ENCODE results near the gene HES5. TPM values are rescaled to one million over a fixed set of nuclear protein-coding genes. Genes with fewer than 3 reads are reported as not detected.

HES5 gene
- total RNA-seq, 1 experiment from 2014 or later = not detected

- H4K5ac ChIP-seq (ENCODE audit: insufficient read length, low read depth, low read length) = no peak overlapping the region
- no peak overlapping the region for H2BK120ac ChIP-seq (ENCODE audit: low read depth, low read length, poor library complexity, severe bottlenecking)
- H3T11ph ChIP-seq (ENCODE audit: low read length) = no peak overlapping the region
- DNase-seq = no peak
- no peak overlapping the region for H2BK12ac ChIP-seq (ENCODE audit: insufficient read length, low read depth, low read length)
- no peak overlapping the region for H3K4me3 Mint-ChIP-seq
- H2BK20ac ChIP-seq (ENCODE audit: low read depth, low read length, poor library complexity, severe bottlenecking) = no peak overlapping the region
- H3K23ac ChIP-seq (ENCODE audit: insufficient read length, low read depth, low read length) = no peak overlapping the region
- no peak overlapping the region for H2BK15ac ChIP-seq (ENCODE audit: low read depth, low read length)
- WGBS (ENCODE audit: extremely low coverage, insufficient read length, low lambda C conversion rate) = no CpG with 5 or more reads among the region's 26 CpGs
- no peak overlapping the region for H2BK5ac ChIP-seq (ENCODE audit: insufficient read length, low read length)
- no peak overlapping the region for H3K4me2 ChIP-seq (ENCODE audit: insufficient read depth, insufficient read length, low read length)
- H3K56ac ChIP-seq (ENCODE audit: insufficient read length, low read depth, low read length) = no peak overlapping the region
- no peak overlapping the region for H2AFZ ChIP-seq (ENCODE audit: low read length)
- no peaks in the 10 kb centered on the region for H3K27me3 Mint-ChIP-seq (ENCODE audit: low read depth)
- no peaks in the 10 kb centered on the region for H3K9me3 ChIP-seq (ENCODE audit: control insufficient read depth, low read depth, low read length)
- H4K8ac ChIP-seq (replicated peaks; ENCODE audit: insufficient read length, low read depth, low read length) = no peak overlapping the region
- peaks cover 9 to 10% of the 10 kb centered on the region in 2 experiments for H3K4me1 Mint-ChIP-seq
- no peak overlapping the region for H2AK5ac ChIP-seq (ENCODE audit: insufficient read length, low read length)
- no peaks in the 10 kb centered on the region for H3K36me3 Mint-ChIP-seq (ENCODE audit: insufficient read depth in 1 of 3, low read depth in 3 of 3)
- H3K27me3 ChIP-seq (ENCODE audit: insufficient read depth, low read length) = no peaks in the 10 kb centered on the region
- no peak overlapping the region; a peak in 1 of 7 replicates for H3K27ac Mint-ChIP-seq
- H3K9me3 Mint-ChIP-seq = no peaks in the 10 kb centered on the region
- no peak for TF ChIP-seq CTCF (conservative IDR thresholded peaks at IDR 0.05)
- H3K9ac ChIP-seq (ENCODE audit: extremely low read depth, insufficient read length, low read length) = no peak overlapping the region
- H3K4me1 ChIP-seq (ENCODE audit: insufficient read depth, low read length) = no peaks in the 10 kb centered on the region
- no peak overlapping the region for H3K18ac ChIP-seq (ENCODE audit: insufficient read length, low read depth, low read length)
- no peaks in the 10 kb centered on the region for H3K79me1 ChIP-seq (ENCODE audit: insufficient read depth, low read depth, low read length, poor library complexity, severe bottlenecking)
- H3K4ac ChIP-seq (ENCODE audit: low read depth, low read length) = no peak overlapping the region
- H3K79me2 ChIP-seq (ENCODE audit: insufficient read depth, low read length) = no peaks in the 10 kb centered on the region
- 0 out of 2 replicates have a peak overlapping the region, but pooled peaks have one; percentile 9 for H3K14ac ChIP-seq (ENCODE audit: insufficient read depth, low read length)
- H3K27ac ChIP-seq (ENCODE audit: insufficient read length, low read depth, low read length) = no peak overlapping the region
- H4K20me1 ChIP-seq (ENCODE audit: control insufficient read depth, insufficient read depth, insufficient read length) = no peaks in the 10 kb centered on the region
- no peak overlapping the region for H4K91ac ChIP-seq (ENCODE audit: insufficient read length, low read depth, low read length)
- no peaks in the 10 kb centered on the region for H3K23me2 ChIP-seq (ENCODE audit: insufficient read length, low read depth, low read length, poor library complexity, severe bottlenecking)
Observed at GRCh38 chr1:2555634-2556276, 25.7 kb upstream of the HES5 start.
